HCT116 (cell line): ENCODE results near the gene RBBP6.
A peak's percentile ranks its signal among the peaks of the same experiment; 100 is the strongest.

Experiments
- CTCF ChIP-seq, 3 experiments: fragments of 200-600 bp in 1 of 3; sonication (generic) in 1 of 3; IDR thresholded peaks in 2 of 3; conservative IDR thresholded peaks in 1 of 3; 2 replicates each; pipeline ENCODE4 v1.5.1; 2012 to 2017; ENCODE audit warnings: low read depth in 2 of 3, low read length in 2 of 3, antibody characterized with exemption in 1 of 3, borderline replicate concordance in 1 of 3, control low read depth in 1 of 3, mild to moderate bottlenecking in 1 of 3, mixed read lengths in 1 of 3, mixed run types in 1 of 3, moderate library complexity in 1 of 3; ENCODE audit not compliant: insufficient read depth in 1 of 3
- MAX ChIP-seq: IDR thresholded peaks from 2 replicates; pipeline ENCODE4 v1.6.1; 2012
- SRF ChIP-seq: IDR thresholded peaks from 2 replicates; pipeline ENCODE4 v1.6.1; 2012; ENCODE audit warnings: low read depth
- YY1 ChIP-seq: IDR thresholded peaks from 2 replicates; pipeline ENCODE4 v1.6.1; 2011; ENCODE audit warnings: low read length, low read depth, moderate library complexity, mild to moderate bottlenecking; ENCODE audit not compliant: insufficient replicate concordance; ENCODE audit errors: extremely low read depth

GRCh38 chr16:24568392-24568791, 29.0 kb downstream of the RBBP6 start:
- TF ChIP-seq CTCF (IDR thresholded peaks at IDR 0.05 in 2 of 3, conservative IDR thresholded peaks at IDR 0.05 in 1 of 3; ENCODE audit: borderline replicate concordance in 1 of 3, insufficient read depth in 1 of 3, low read depth in 2 of 3, low read length in 2 of 3) (peak in 2 of 3 experiments; percentile 28 to 61; a peak in 4 of 6 replicates), YY1 (no peak), MAX (no peak), SRF (no peak)
